ENCODE results near the gene NDC1. TPM values are rescaled to one million over a fixed set of nuclear protein-coding genes. Genes with fewer than 3 reads are reported as not detected.
A peak's percentile ranks its signal among the peaks of the same experiment; 100 is the strongest.

Gene NDC1
- total and polyA plus RNA-seq, 2 of the 4 experiments (the other 2 are of a cell fraction): 11.8 to 33.9 TPM

DNA sequence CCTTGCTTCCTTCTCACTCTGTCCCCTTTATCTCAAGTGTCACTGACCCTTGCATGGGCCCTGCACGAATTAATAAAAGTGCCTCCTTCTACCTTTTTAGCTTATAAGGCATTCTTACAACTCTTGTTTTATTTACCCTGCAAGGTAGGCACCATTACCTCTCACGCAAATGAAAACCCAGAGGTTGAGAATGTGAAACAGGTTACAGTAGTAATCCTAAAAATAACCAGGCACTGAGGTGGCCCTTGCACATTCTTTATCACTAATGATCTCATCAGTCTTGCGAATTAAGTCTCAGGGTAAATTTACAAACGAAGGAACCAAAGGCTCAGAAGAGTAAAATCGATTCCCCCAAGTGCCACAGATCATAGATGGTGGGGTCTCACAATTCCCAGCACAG, 102.8 kb downstream of the NDC1 start:
- Histone ChIP-seq H3K79me1 (ENCODE audit: low read depth in 1 of 2, low read length in 2 of 2) (peaks cover 20 to 59% of the 10 kb centered on the region in 2 experiments), H2BK15ac (ENCODE audit: low read depth, low read length) (peak overlapping the region; percentile 95; the same call in 2 of the 3 replicates), H3K18ac (ENCODE audit: low read depth, low read length) (peak overlapping the region; percentile 65), H4K20me1 (ENCODE audit: insufficient read depth, low read length) (0 out of 2 replicates have a peak, but pooled peaks cover 4% of the 10 kb centered on the region), H3K4me3 (ENCODE audit: insufficient read depth, low read depth, low read length) (no peak overlapping the region), H3K14ac (replicated peaks; ENCODE audit: low read depth, low read length) (peak overlapping the region; percentile 18), H3K27me3 (ENCODE audit: control insufficient read depth, insufficient read depth, low read length) (no peaks in the 10 kb centered on the region), H2AFZ (replicated peaks; ENCODE audit: low read length, poor library complexity) (no peak overlapping the region), H2AK5ac (ENCODE audit: low read depth, low read length) (peak overlapping the region; percentile 61), H3K56ac (ENCODE audit: extremely low read depth, insufficient read depth, low read length) (0 out of 2 replicates have a peak overlapping the region, but pooled peaks have one; percentile 54), H3K9me3 (ENCODE audit: control insufficient read depth, insufficient read depth, low read length) (no peaks in the 10 kb centered on the region), H4K91ac (ENCODE audit: insufficient read depth, low read depth, low read length) (peak overlapping the region; percentile 80), H3K9ac (ENCODE audit: low read depth, low read length) (peak overlapping the region; percentile 11; the same call in 1 of the 2 replicates), H3K4me2 (ENCODE audit: low read depth, low read length) (peak overlapping the region; percentile 9), H2BK20ac (ENCODE audit: low read depth, low read length) (peak overlapping the region; percentile 87), H3K9me1 (ENCODE audit: insufficient read depth, low read length) (peaks cover 29% of the 10 kb centered on the region), H4K8ac (ENCODE audit: low read depth in 2 of 2, low read length in 2 of 2) (peak overlapping the region; percentile 11 to 89), H3K27ac (ENCODE audit: insufficient read depth, low read length) (peak overlapping the region; percentile 87), H3K4ac (ENCODE audit: low read depth, low read length) (peak overlapping the region; percentile 73), H3K4me1 (ENCODE audit: control insufficient read depth, insufficient read depth, low read length) (peaks cover 45% of the 10 kb centered on the region), H3K36me3 (ENCODE audit: control insufficient read depth, insufficient read depth, low read length) (no peaks in the 10 kb centered on the region), H2BK5ac (ENCODE audit: low read depth, low read length, poor library complexity, severe bottlenecking) (peak overlapping the region; percentile 96), H2AK9ac (replicated peaks; ENCODE audit: low read depth, low read length, poor library complexity) (peak overlapping the region; percentile 17), H3K23ac (ENCODE audit: low read depth, low read length) (peak overlapping the region; percentile 40; the same call in 1 of the 2 replicates), H4K5ac (ENCODE audit: low read depth, low read length) (peak overlapping the region; percentile 19), H2BK120ac (ENCODE audit: low read depth, low read length) (peak overlapping the region; percentile 86)
- no peak for ATAC-seq (ENCODE audit: low read depth)
- ChIA-PET CTCF (interaction anchor here (1.3 kb wide), 2 partner anchors 19 kb away, joined by 4 read pairs; no protein-coding TSS in a partner anchor), POLR2A (ENCODE audit: unreplicated experiment) (no interaction called here)
- intact Hi-C loops (cut with micrococcal nuclease): no loop called here
- 60% methylated on average over 1 of the region's 5 CpGs; no CpG with 5 or more reads in 1 of the 2 experiments for WGBS, 2 experiments (ENCODE audit: extremely low coverage in 2 of 2, insufficient read length in 1 of 2)
- in situ Hi-C loops (cut with MboI; ENCODE audit: low sequenced_read_pairs): no loop called here
- TF ChIP-seq RCOR1 (IDR thresholded peaks at IDR 0.05; ENCODE audit: insufficient replicate concordance, low read length): no peak
- no peak for TF ChIP-seq FOS (IDR thresholded peaks at IDR 0.05; ENCODE audit: low read depth, low read length)
- no peak for TF ChIP-seq SMC3 (IDR thresholded peaks at IDR 0.05; ENCODE audit: low read depth, low read length)
- no peak for TF ChIP-seq NFE2L2 (IDR thresholded peaks at IDR 0.05; ENCODE audit: low read depth, low read length)
- 0 out of 2 replicates have a peak, but pooled peaks have one; percentile 8 for TF ChIP-seq MAFK (IDR thresholded peaks at IDR 0.05; ENCODE audit: low read depth, low read length)
- 0 out of 2 replicates have a peak, but pooled peaks have one; percentile 7 for TF ChIP-seq POLR2A (IDR thresholded peaks at IDR 0.05; ENCODE audit: low read depth, low read length)
- TF ChIP-seq, protein P1, sequence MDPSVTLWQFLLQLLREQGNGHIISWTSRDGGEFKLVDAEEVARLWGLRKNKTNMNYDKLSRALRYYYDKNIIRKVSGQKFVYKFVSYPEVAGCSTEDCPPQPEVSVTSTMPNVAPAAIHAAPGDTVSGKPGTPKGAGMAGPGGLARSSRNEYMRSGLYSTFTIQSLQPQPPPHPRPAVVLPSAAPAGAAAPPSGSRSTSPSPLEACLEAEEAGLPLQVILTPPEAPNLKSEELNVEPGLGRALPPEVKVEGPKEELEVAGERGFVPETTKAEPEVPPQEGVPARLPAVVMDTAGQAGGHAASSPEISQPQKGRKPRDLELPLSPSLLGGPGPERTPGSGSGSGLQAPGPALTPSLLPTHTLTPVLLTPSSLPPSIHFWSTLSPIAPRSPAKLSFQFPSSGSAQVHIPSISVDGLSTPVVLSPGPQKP (IDR thresholded peaks at IDR 0.05; ENCODE audit: borderline replicate concordance, low read depth, low read length): no peak
- no peak for TF ChIP-seq MXI1 (IDR thresholded peaks at IDR 0.05; ENCODE audit: borderline replicate concordance, low read depth, low read length)
- no peak for TF ChIP-seq RFX5 (IDR thresholded peaks at IDR 0.05; ENCODE audit: low read depth, low read length)
- dilution Hi-C loops (cut with HindIII; ENCODE audit: low sequenced_read_pairs, unreplicated experiment): no loop called here
- no peak for DNase-seq
- no TSS peak for BruUV-seq (replicated peaks)

Data from IMR-90 (cell line).